Caco-2 (cell line): ENCODE measurements around the gene SPDYE16. TPM values are rescaled to one million over a fixed set of nuclear protein-coding genes. Genes with fewer than 3 reads are reported as not detected.

Experiments used
- total RNA-seq: library from RNA; stranded (reverse); gene quantifications from 2 replicates; pipeline ENCODE4 v1.2.3, GENCODE V29; 2022

Gene SPDYE16
- total RNA-seq, 1 experiment from 2014 or later = 0.34 TPM

Other genes starting within 250 kb of the SPDYE16 start
- gene HSPB1, start 240.6 kb downstream of the SPDYE16 start, total RNA-seq = 82.1 and 89.1 TPM in 2 replicates
- gene YWHAG, start 184.3 kb downstream of the SPDYE16 start, total RNA-seq = 141 and 150 TPM in 2 replicates
- gene SSC4D, start 133.6 kb downstream of the SPDYE16 start, total RNA-seq = 1.1 and 1.6 TPM in 2 replicates
- 3.2 and 5.5 TPM in 2 replicates for gene ZP3, start 118.3 kb downstream of the SPDYE16 start, total RNA-seq
- 45.2 and 54.7 TPM in 2 replicates for gene DTX2, start 81.6 kb downstream of the SPDYE16 start, total RNA-seq
- 5.3 and 9.1 TPM in 2 replicates for gene UPK3B, start 32.7 kb downstream of the SPDYE16 start, total RNA-seq
- 16.5 and 23.8 TPM in 2 replicates for gene POMZP3, start 84.0 kb upstream of the SPDYE16 start, total RNA-seq